Measurements from ENCODE around the gene KYAT1. TPM values are rescaled to one million over a fixed set of nuclear protein-coding genes. Genes with fewer than 3 reads are reported as not detected.
A peak's percentile ranks its signal among the peaks of the same experiment; 100 is the strongest.

Gene KYAT1
- total and polyA plus RNA-seq, 8 donors, result 0.58 to 25.7 (median 5.7) TPM

DNA sequence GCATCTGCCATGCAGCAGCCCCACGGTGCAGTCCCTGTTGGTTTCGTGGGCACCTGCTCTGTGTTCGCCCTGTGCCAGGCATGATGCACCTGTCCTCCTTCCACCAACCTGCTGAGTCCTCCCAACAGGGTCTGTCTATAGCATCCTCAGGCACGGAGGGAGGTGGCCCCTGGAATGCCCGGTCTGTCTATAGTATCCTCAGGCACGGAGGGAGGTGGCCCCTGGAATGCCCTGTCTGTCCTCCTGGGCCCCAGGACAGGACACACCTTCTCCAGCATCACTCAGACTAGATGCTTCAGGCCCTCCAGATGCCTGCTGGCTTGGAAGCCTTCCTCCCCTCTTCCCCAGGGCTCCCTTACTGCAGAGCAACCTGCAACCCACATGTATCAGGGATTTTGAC lies 29.2 kb upstream of the KYAT1 start:
- peaks cover 49 to 74% (median 57%) of the 10 kb centered on the region in 4 donors for H3K4me1 ChIP-seq
- H3K27me3 ChIP-seq, result no peaks in the 10 kb centered on the region
- intact Hi-C loops (cut with DNase I; ENCODE audit: low total_unique reads), result no loop called here
- WGBS, 5 donors, result 85 to 94% (median 89%) methylated on average over 4 to 6 of the region's 6 CpGs
- H3K4me3 ChIP-seq, result no peak overlapping the region
- H3K36me3 ChIP-seq, result peaks cover 37 to 79% (median 61%) of the 10 kb centered on the region in 4 donors
- TF ChIP-seq POLR2A (IDR thresholded peaks at IDR 0.05), result no peak
- no peak for TF ChIP-seq POLR2AphosphoS5 (IDR thresholded peaks at IDR 0.05)
- TF ChIP-seq, protein P1, sequence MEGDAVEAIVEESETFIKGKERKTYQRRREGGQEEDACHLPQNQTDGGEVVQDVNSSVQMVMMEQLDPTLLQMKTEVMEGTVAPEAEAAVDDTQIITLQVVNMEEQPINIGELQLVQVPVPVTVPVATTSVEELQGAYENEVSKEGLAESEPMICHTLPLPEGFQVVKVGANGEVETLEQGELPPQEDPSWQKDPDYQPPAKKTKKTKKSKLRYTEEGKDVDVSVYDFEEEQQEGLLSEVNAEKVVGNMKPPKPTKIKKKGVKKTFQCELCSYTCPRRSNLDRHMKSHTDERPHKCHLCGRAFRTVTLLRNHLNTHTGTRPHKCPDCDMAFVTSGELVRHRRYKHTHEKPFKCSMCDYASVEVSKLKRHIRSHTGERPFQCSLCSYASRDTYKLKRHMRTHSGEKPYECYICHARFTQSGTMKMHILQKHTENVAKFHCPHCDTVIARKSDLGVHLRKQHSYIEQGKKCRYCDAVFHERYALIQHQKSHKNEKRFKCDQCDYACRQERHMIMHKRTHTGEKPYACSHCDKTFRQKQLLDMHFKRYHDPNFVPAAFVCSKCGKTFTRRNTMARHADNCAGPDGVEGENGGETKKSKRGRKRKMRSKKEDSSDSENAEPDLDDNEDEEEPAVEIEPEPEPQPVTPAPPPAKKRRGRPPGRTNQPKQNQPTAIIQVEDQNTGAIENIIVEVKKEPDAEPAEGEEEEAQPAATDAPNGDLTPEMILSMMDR (IDR thresholded peaks at IDR 0.05), result no peak
- TF ChIP-seq EP300 (IDR thresholded peaks at IDR 0.05), result no peak
- peak overlapping the region; percentile 6 to 81 (median 73) for H3K27ac ChIP-seq
- DNase-seq, result no peak
- no peaks in the 10 kb centered on the region for H3K9me3 ChIP-seq

DNA sequence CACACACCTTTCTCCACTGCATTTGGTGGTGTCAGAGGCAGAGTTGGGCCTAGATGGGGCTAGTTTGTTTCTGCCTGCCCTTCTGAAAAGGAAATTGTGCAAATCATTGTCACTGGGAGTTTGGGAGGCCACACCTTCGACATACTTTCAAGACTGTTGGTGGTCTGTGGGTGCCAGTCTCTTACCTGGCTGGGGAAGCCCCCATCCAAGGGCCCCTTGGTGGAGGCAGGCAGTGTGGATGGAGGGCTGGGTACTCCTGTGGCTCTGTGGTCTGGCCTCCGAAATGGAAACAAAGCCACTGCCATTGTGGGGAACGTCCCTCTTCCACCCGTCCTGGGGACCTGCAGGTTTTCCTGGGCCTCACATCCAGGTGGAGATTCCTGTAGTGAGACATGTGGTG lies 28.1 kb upstream of the KYAT1 start:
- DNase-seq, result no peak
- WGBS, 5 donors, result 71 to 88% (median 85%) methylated on average over 3 to 4 of the region's 4 CpGs; no CpG with 5 or more reads in 1 of the 5 donors
- peak overlapping the region in 2 of 5 donors; percentile 34 to 80 for H3K27ac ChIP-seq
- intact Hi-C loops (cut with DNase I; ENCODE audit: low total_unique reads), result no loop called here
- H3K36me3 ChIP-seq, result peaks cover 36 to 69% (median 58%) of the 10 kb centered on the region in 4 donors
- H3K27me3 ChIP-seq, result no peaks in the 10 kb centered on the region
- peaks cover 44 to 63% (median 49%) of the 10 kb centered on the region in 4 donors for H3K4me1 ChIP-seq
- TF ChIP-seq POLR2AphosphoS5 (IDR thresholded peaks at IDR 0.05) (no peak), POLR2A (IDR thresholded peaks at IDR 0.05) (no peak), EP300 (IDR thresholded peaks at IDR 0.05) (no peak)
- TF ChIP-seq, protein P1 (IDR thresholded peaks at IDR 0.05), result no peak
- no peak overlapping the region for H3K4me3 ChIP-seq
- H3K9me3 ChIP-seq, result no peaks in the 10 kb centered on the region

DNA sequence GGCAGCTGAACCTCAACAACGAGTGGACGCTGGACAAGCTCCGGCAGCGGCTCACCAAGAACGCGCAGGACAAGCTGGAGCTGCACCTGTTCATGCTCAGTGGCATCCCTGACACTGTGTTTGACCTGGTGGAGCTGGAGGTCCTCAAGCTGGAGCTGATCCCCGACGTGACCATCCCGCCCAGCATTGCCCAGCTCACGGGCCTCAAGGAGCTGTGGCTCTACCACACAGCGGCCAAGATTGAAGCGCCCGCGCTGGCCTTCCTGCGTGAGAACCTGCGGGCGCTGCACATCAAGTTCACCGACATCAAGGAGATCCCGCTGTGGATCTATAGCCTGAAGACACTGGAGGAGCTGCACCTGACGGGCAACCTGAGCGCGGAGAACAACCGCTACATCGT lies 26.6 kb upstream of the KYAT1 start:
- WGBS, 5 donors, result 95 to 98% (median 98%) methylated on average over 23 to 24 of the region's 24 CpGs
- peaks cover 31 to 56% (median 40%) of the 10 kb centered on the region in 4 donors for H3K4me1 ChIP-seq
- H3K27ac ChIP-seq, result no peak overlapping the region
- H3K4me3 ChIP-seq, result no peak overlapping the region
- TF ChIP-seq, protein P1 (IDR thresholded peaks at IDR 0.05), result no peak
- TF ChIP-seq POLR2A (IDR thresholded peaks at IDR 0.05) (no peak), EP300 (IDR thresholded peaks at IDR 0.05) (no peak), POLR2AphosphoS5 (IDR thresholded peaks at IDR 0.05) (no peak)
- intact Hi-C loops (cut with DNase I; ENCODE audit: low total_unique reads), result no loop called here
- no peak for DNase-seq
- no peaks in the 10 kb centered on the region for H3K9me3 ChIP-seq
- H3K36me3 ChIP-seq, result peaks cover 36 to 58% (median 51%) of the 10 kb centered on the region in 4 donors
- H3K27me3 ChIP-seq, result no peaks in the 10 kb centered on the region

DNA sequence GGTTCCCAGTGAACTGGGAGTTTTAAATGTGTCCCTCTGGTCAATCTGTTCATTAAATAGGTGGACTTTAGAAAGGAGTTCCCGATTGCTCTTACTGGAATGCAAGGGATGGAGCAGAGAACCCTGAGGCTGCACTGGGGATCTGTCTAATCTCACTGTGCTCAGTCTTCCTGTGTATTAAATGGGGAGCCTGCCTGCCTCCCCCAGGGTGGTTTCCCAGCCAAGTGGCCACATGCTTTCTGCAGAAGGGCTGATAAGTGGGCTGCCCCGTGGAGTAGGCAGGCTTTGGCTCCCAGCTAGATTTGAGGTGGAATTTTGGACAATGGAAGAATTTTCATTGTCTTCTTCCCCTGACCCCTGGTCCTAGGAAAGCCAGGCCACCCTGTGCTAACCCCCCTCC lies 25.0 kb upstream of the KYAT1 start:
- TF ChIP-seq POLR2AphosphoS5 (IDR thresholded peaks at IDR 0.05), result no peak
- TF ChIP-seq, protein P1 (IDR thresholded peaks at IDR 0.05), result no peak
- no peak for TF ChIP-seq POLR2A (IDR thresholded peaks at IDR 0.05)
- no peak for TF ChIP-seq EP300 (IDR thresholded peaks at IDR 0.05)
- 40 to 66% (median 56%) methylated on average over 2 of the region's 2 CpGs for WGBS, 5 donors
- Histone ChIP-seq H3K9me3 (no peaks in the 10 kb centered on the region), H3K4me1 (peaks cover 29 to 56% (median 40%) of the 10 kb centered on the region in 4 donors), H3K36me3 (peaks cover 36 to 55% (median 50%) of the 10 kb centered on the region in 4 donors), H3K4me3 (no peak overlapping the region), H3K27me3 (no peaks in the 10 kb centered on the region), H3K27ac (no peak overlapping the region)
- DNase-seq, result no peak
- intact Hi-C loops (cut with DNase I; ENCODE audit: low total_unique reads), result no loop called here
